GM18873 (cell line): ENCODE data around the gene RAP1GDS1.
"Not testable (repeated sequence)": the region's sequence is repeated elsewhere in the genome, so short reads cannot be mapped to it uniquely, and the experiment has no call there.

ENCODE experiments used
- ATAC-seq: cut with Tn5 transposase; IDR thresholded peaks from one replicate; pipeline ENCODE4 v1.9.1; 2021; ENCODE audit warnings: mild to moderate bottlenecking, moderate library complexity, moderate number of reproducible peaks; ENCODE audit not compliant: unreplicated experiment, low FRiP score

Gene RAP1GDS1

DNA sequence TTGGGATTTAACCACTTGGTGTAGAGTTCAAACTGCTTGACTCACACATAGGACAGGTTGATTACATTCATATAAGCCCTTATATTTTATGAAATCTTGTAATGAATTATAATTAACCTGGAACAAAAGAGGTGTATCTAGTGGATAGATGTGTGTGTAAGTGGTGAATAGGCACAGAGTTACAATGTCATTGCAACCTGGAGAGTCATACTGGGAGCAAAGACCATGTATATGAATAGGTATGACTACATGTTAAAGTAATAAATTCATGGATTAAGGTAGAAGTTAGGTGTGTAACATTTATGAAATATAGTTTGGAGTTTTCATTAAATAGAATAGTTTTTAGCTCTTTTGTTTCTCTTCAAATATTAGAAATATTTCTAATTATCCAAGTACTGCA is 26.1 kb downstream of the RAP1GDS1 start:
- no peak for ATAC-seq

DNA sequence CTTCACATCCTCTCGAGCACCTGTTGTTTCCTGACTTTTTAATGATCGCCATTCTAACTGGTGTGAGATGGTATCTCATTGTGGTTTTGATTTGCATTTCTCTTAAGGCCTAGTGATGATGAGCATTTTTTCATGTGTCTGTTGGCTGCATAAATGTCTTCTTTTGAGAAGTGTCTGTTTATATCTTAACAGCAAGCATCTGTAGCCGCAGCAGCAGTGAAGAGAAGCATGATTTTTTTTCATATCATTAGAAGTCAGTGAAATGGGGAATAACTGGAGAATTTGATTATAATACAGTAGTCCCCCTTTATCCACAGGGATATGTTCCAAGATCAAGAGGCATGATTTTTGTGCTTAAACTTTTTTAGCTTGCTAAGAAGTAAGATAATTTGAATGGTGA is 27.5 kb downstream of the RAP1GDS1 start:
- ATAC-seq = not testable (repeated sequence)

DNA sequence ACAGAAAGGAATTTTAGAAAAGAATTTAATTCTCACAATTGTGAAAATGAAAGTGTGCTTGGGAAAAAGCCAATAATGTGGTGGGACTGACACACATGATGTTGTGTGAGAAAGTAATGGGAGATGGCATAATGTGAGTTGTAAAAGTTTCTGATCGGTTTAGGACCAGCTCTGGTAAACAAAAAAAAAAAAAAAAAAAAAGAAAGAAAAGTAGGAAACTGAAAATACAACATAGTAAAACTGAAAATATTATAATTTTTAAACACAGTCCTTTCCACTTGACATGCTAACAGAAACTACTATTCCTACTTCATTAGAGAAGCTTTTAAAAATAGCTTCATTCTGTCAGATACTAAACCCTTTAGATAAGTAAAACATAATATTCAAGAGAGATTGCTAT is 28.2 kb downstream of the RAP1GDS1 start:
- ATAC-seq = peak; percentile 70

DNA sequence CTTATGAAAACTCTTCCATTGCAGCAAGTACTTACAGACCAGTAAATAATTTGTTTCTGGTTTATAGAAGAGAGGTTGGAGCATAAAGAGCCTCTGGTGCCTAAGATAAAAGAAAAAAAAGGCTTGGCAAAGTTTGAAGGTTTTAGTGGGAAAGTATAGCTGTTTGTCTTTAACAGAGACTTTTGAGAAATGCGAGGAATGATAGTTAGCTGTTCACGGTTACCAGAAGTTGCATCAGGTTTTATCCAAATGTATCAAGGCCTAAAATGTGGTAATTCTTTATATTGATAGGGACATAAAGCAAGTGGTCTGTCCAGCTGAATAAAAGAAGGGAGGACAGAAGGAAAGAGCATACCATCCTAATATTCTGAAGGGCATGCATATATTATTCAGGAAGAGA is 29.3 kb downstream of the RAP1GDS1 start:
- ATAC-seq = no peak

DNA sequence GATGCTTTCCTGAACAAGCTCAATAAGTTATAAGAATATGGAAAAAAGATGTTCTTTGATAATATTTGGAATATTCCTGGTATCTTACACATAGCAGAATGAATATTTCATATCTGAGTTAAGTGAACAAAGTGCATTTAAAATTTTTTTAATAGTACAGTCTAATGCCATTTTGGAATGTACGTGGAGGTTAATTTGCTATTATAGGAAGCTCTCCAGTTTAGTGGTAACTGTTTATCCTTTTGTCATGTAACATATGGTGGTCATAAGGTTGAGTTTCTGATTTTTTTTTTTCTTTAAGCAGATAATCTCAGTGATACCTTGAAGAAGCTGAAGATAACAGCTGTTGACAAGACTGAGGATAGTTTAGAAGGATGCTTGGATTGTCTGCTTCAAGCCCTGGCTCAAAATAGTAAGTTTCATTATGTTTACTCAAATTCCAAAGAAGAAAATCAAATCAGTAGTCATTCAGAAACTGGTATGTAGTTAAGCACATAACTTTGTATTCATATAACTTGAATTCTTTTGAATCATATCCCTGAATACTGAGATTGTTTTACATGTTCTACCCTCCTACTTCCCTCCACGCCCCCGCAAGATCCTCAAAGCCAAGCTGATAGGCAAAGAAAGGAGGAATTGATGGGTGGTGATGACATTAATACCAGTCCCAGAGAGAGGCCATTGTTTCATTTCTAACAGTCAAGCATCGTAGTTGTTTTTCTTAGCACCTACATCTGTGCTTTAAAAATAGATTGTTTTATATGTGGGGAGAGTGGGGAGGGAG is 32.1 kb downstream of the RAP1GDS1 start:
- no peak for ATAC-seq

DNA sequence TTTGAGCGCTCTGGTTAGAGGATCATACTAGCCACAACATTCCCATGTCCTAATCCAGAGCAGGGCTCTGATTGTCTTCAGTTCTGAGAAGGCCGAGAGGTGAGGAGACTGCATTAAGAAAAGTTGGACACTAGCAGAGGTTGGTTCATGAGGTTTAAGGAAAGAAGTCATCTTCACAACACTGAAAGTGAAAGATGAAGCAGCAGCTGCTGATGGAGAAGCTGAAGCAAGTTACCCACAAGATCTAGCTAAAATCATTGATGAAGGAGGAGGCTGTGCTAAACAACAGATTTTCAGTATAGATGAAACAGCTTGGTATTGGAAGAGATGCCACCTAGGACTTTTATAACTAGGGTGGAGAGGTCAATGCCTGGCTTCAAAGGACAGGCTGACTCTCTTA is 36.8 kb downstream of the RAP1GDS1 start:
- no peak for ATAC-seq

DNA sequence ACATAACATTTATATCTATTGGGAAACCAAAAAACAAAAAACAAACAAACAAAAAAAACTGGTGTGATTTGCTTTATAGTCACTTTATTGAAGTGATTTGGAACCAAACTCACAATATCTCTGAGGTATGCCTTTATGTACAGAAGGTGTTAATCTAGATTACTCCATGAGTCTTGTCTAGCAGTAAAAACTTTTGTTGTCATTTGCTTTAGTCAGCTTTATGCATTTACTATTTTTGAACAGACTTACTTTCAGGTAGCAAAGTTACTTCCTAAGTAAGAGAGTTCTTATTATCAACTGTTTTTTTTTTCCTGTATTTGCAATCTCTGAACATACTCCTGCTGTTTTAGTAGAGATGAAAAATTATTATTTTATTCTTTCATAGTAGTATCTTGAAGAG is 39.5 kb downstream of the RAP1GDS1 start:
- ATAC-seq = no peak

DNA sequence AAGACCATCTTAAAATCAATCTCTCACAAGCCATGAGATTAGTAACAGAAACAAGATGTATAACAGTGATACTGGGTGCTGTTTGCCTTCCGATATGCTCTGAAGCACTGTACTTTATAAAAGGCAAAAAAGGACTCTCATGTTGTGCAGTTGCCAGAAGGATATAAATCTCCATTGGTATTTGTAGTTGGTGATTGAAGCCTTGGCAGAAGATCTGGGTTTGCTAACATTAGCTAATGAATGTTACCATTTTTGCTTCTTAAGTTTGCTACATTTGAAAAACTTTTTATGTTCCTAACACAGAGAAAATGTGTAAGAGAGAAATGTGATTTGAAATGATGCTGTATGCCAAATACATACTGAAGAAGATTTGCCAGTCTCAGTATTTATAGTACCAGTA is 44.4 kb downstream of the RAP1GDS1 start:
- ATAC-seq = no peak

DNA sequence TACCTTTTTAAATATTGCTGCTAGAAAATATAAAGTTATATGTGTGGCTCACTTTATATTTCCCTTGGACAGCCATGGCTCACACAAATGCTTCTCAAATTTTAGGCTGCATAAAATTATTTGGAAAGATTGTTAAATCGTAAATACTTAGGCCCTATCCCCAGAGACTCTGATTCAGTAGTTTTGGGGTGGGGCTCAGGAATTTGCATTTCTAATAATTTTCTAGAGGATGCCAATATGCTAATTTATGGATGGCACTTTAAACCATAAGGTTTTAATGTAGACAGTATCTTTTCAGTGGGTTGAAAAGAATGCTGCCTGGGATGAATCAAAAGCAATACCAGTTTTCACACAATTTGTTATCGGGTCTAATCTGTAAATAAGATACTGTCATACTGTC is 49.7 kb downstream of the RAP1GDS1 start:
- no peak for ATAC-seq

DNA sequence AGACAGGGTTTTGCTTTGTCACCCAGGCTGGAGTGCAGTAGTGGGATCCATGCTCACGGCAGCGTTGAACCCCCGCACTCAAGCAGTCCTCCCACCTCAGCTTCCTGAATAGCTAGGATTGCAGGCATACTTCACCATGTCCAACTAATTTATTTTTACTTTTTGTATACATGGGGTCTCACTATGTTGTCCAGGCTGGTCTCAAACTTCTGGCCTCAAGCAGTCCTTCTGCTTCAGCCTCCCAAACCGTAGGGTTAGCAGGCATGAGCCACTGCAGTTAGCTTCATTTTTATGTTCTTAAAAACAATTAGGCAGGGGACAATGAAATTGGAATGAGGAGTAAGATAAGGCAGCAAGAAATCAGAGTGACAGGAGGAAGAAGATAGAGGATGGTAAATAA is 50.5 kb downstream of the RAP1GDS1 start:
- no peak for ATAC-seq

DNA sequence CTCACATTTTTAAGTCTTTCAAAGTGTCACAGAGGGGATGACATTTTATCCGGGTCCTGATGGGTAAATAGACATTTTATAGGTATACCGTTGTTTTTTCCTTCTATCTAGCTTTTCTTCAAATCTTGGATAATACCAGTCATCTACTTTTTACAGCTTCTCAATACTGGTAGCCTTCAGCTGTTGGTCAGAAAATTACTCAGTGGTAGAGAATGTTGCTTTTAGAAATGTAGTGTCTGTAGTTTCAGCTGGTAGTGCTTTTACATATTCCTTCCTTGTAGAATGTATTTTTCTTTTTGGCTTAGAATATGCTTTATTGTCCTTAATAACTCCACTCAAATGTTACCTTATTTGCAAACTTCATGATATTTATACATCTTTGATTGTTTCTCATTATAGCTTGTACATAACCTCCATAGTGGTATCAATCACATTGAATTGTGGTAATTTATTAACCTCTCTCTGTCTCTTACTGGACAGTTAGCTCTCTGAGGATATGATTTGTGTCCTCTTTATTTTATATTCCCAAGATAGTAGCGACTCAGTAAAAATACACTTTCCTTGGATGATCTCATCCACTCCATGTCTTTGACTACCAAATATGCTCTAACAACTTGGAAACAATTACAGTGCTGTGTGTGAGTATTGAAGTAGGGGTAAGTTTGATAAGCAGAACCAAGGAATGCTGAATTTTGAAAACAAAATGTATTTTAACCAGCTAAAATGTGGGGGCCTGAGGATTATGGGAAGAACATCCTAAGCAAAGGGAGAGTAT is 53.8 kb downstream of the RAP1GDS1 start:
- ATAC-seq = no peak

DNA sequence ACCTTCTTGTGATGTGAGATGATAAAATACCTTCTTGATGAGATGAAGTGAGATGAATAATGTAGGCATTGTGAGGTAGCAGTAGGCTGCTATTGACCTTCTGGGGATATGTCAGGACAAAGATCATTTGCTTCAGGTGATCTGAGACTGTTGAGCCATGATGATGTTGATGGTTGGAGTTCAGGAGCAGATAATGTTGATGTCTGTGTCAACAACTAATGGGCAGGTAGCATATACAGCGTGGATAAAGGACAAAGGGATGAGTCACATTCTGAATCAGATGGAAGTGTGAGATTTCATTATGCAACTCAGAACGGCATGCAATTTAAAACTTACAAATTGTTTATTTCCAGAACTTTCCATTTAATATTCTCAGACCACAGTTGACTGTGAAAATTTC is 57.3 kb downstream of the RAP1GDS1 start:
- no peak for ATAC-seq

DNA sequence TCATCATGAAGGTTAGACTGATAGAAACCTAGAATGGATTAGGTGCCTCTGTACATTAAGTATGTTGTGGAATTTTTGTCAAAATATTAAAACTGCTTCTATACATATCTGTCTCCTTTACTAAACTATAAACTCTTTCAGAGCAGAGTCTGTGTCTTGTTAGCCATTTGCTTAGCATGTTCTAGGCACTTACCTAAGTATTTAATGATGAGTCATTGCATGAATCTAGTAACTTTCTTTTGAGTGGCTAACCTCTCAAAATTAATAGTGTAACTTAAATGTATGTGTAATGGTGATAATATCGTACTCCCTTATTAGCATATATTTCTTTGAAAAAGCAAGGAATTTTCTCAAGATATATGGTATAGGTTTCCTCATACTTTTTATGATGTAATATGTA is 57.8 kb downstream of the RAP1GDS1 start:
- ATAC-seq = no peak

DNA sequence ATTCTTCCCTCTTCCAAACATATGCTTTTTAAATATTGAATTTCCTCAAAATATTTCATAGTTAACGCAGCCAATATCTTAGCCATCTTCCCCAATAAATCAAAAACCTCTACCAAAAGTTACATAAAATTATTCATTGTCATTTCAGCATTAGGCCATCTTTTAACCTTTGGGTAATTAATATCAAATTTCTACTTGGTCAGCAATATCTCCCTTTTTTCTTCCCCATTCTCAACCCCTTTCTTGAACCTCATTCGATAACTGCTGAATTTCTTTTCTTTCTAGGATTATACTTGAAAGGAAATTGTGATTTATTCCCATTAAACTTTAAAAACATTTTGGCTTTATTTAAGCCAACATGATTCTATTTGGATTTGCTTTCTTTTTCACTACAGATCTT is 65.0 kb downstream of the RAP1GDS1 start:
- no peak for ATAC-seq

DNA sequence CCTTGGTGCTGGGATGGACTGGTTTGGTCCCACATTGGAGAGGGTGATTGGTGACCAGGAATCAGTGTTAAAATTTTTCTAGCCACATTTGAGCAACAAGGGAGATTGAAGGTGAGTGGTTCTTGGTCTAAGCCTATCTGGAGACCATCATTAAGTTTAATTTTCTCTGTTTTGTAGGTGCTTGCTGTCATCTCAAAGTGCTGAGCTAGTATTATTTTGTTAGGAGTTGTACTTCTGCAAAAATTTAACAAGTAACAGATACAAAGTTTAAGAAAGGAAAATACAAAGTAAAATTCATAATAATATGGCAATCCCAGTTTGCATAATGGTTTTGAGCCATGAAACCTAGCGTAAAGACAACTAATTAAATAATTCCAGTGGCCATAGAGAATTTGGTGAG is 66.5 kb downstream of the RAP1GDS1 start:
- no peak for ATAC-seq

DNA sequence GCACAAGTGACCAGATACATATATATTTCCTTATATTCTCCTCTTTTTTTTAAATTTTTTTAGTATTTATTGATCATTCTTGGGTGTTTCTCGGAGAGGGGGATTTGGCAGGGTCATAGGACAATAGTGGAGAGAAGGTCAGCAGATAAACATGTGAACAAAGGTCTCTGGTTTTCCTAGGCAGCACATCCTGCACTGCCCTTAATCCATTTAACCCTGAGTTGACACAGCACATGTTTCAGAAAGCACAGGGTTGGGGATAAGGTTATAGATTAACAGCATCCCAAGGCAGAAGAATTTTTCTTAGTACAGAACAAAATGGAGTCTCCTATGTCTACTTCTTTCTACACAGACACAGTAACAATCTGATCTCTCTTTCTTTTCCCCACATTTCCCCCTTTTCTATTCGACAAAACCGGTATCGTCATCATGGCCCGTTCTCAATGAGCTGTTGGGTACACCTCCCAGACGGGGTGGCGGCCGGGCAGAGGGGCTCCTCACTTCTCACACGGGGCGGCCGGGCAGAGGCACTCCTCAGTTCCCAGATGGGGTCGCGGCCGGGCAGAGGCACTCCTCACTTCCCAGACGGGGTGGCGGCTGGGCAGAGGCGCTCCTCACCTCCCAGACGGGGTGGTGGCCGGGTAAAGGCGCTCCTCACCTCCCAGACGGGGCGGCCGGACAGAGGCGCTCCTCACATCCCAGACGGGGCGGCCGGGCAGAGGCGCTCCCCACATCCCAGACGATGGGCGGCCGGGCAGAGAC is 68.9 kb downstream of the RAP1GDS1 start:
- ATAC-seq = not testable (repeated sequence)

DNA sequence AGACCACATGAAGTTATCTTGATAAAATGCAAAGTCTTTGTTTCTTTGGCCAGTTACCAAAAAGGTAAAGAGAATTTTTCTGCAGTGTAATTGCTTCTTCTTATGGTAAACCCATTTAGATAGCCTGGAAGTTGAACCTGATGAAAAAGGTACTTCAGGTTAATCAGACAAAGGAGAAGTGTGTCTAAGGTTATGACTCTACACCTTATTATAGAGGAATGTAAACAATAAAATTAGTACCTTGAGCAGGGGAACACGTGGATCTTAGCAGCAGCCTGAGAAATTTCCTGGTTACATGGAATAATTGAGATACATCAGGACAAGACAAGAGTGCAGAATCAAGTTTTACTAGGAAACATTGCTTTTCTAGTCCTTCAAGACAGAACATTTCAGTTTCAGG is 70.8 kb downstream of the RAP1GDS1 start:
- no peak for ATAC-seq

DNA sequence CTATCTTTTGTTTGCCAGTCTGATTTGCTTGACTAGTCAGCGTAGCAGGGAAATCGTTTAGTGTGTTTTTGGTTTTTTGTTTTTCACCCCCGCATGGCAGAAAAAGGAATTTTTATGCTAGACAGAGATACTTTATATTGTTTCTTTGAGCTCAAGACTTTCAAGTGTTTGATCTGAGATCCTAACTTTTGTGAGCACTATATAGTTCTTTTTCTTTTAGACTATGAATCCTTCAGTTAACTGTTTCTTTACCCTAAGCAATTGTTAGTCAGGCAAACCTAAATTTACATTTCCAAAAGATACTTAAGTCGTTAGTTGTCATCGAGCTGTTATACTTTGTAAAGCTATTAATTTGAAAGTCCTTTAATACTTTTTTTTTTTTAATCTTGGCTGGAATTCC is 73.3 kb downstream of the RAP1GDS1 start:
- ATAC-seq = no peak

DNA sequence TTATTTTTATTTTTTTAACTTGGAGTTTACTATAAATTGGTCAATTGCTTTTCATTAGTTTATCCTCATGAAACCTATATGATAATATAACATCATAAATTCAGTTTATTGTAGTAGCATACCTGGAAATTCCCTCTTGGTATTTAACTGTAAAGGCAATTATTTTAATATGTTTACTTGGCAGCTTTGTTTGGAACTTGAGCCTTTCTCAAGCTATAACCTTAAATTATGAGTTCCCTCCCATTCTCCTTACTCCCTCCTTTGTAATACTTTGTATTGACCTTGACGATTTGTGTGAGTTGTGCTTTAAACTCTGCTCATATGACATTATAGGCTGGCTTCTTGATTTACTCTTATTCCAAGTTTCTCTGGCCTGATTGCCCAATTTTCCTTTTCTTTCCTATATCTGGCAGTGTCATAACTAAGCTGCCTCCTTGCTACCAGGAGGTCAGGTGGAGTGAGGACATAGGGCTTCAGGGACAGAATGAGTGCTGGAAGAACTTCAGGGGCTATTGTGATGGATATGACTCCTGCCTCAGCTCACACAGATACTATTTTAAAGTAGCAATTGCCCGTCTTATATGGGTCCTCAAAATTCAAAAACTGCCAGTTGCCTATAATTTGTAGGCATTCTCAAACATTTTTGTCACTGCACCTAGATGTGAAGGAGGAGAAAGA is 77.7 kb downstream of the RAP1GDS1 start:
- no peak for ATAC-seq

DNA sequence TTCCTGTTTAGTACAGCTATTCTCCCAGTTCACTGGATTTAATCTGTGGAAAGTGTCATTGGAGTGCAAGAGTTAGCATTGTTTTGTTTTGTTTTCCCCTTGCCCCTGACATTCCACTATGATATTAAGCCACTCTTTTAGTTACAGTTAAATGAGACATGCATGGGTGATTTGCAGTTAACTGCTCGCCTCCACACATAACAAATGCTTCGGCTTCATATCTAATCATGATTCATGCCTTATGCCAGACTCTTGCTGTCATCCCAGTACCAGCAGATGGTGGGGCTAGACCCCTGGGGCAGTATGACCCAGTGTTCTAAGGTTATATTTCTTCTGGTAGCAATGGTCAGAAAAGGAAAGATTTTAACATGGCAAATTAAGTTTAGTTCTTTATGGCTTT is 80.1 kb downstream of the RAP1GDS1 start:
- ATAC-seq = no peak

DNA sequence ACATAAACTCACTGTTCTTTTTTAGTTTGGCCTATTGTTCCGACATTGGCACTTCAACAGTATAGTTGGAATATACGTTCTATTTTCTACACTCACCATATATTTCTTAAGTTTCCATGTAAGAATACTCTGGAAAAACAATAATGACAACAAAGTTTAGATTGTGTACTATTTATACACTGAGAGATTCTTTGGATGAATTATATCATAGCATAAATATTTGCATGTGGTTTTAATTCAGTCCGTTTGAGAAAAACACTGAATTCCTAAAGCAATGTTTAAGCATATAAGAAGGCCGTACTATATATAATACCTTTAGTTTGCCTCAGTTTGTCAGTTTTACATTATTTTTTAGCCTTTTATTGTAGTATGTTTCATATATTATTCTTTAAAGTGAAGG is 82.4 kb downstream of the RAP1GDS1 start:
- ATAC-seq = no peak
